Endothelial cell of umbilical vein (primary cell): ENCODE data around the gene HADH. TPM values are rescaled to one million over a fixed set of nuclear protein-coding genes. Genes with fewer than 3 reads are reported as not detected.

ENCODE experiments used
- BruUV-seq: library from RNA; stranded (reverse); fragments of 400-500 nt; replicated peaks from 2 replicates; lab custom pipeline; 2021; lab: Mats Ljungman, UMichigan
- CTCF ChIA-PET: fragments of 300-600, 350-600 bp; sonication (Branson Sonifier 250); formaldehyde crosslinking; loops from one replicate; lab custom pipeline; 2021; ENCODE audit warnings: antibody characterized with exemption, inconsistent platforms; lab: Charles Lee
- POLR2A ChIA-PET: fragments of 300-600, 350-600 bp; sonication (Branson Sonifier 250); formaldehyde crosslinking; loops from one replicate; lab custom pipeline; 2021; ENCODE audit warnings: antibody characterized with exemption, inconsistent platforms; lab: Charles Lee
- DNase-seq: peaks from one replicate; pipeline ENCODE4 v3.0.0-alpha.2; 2011; ENCODE audit warnings: low read depth, low spot score
- FAIRE-seq: peaks from 2 replicates; lab custom pipeline; 2011; peaks lifted over from hg19 to GRCh38; lab: Jason Lieb, UNC
- H2AFZ ChIP-seq: 2 replicates; pipeline ENCODE4 v1.6.0; 2012; ENCODE audit warnings: low read depth, low read length, control low read depth, inconsistent platforms
- H3K27ac ChIP-seq: 2 replicates; pipeline ENCODE4 v1.5.1; 2011; ENCODE audit warnings: low read depth, mild to moderate bottlenecking, control low read depth, low read length, moderate library complexity; ENCODE audit not compliant: insufficient read depth
- H3K27me3 ChIP-seq, 2 experiments: 2 replicates each; pipeline versions ENCODE4 v1.6.0 to v1.6.1; 2011; ENCODE audit warnings: low read length in 2 of 2, mixed read lengths in 1 of 2; ENCODE audit not compliant: control insufficient read depth in 2 of 2, insufficient read depth in 2 of 2
- H3K36me3 ChIP-seq, 2 experiments: 2 replicates in 1 of 2; 3 replicates in 1 of 2; pipeline ENCODE4 v1.5.1; 2011; ENCODE audit warnings: low read length in 2 of 2, mild to moderate bottlenecking in 1 of 2, moderate library complexity in 1 of 2; ENCODE audit not compliant: control insufficient read depth in 2 of 2, insufficient read depth in 2 of 2; ENCODE audit errors: extremely low read depth in 1 of 2
- H3K4me1 ChIP-seq: 3 replicates; pipeline ENCODE4 v1.5.1; 2011; ENCODE audit warnings: mild to moderate bottlenecking, low read length; ENCODE audit not compliant: control insufficient read depth, insufficient read depth; ENCODE audit errors: extremely low read depth
- H3K4me2 ChIP-seq: 2 replicates; pipeline ENCODE4 v1.6.1; 2011; ENCODE audit warnings: low read length, control low read depth, mixed read lengths; ENCODE audit not compliant: insufficient read depth
- H3K4me3 ChIP-seq, 3 experiments: fragments of 200-600 bp in 1 of 3; sonication (generic), shearing (Covaris generic) in 1 of 3; replicated peaks in 1 of 3; 2 replicates each; pipeline ENCODE4 v1.5.1; 2011 to 2016; ENCODE audit warnings: control low read depth in 3 of 3, low read length in 3 of 3, mild to moderate bottlenecking in 2 of 3, inconsistent platforms in 1 of 3, low read depth in 1 of 3, moderate library complexity in 1 of 3; ENCODE audit not compliant: insufficient read depth in 1 of 3
- H3K79me2 ChIP-seq: 2 replicates; pipeline ENCODE4 v1.6.0; 2012; ENCODE audit warnings: low read length, inconsistent platforms; ENCODE audit not compliant: control insufficient read depth, insufficient read depth
- H3K9ac ChIP-seq: replicated peaks from 2 replicates; pipeline ENCODE3; 2011; ENCODE audit warnings: low read length, control low read depth; ENCODE audit not compliant: insufficient read depth; ENCODE audit errors: extremely low read depth
- H3K9me1 ChIP-seq: replicated peaks from 3 replicates; pipeline ENCODE4 v1.6.0; 2011; ENCODE audit warnings: mild to moderate bottlenecking, low read length; ENCODE audit not compliant: control insufficient read depth, insufficient read depth; ENCODE audit errors: extremely low read depth
- H3K9me3 ChIP-seq: replicated peaks from 2 replicates; pipeline ENCODE4 v1.5.1; 2012; ENCODE audit warnings: low read length, inconsistent platforms; ENCODE audit not compliant: control insufficient read depth, insufficient read depth
- H4K20me1 ChIP-seq: replicated peaks from 2 replicates; pipeline ENCODE3; 2011; ENCODE audit warnings: mild to moderate bottlenecking, low read length; ENCODE audit not compliant: control insufficient read depth, insufficient read depth; ENCODE audit errors: extremely low read depth
- EZH2 ChIP-seq: IDR thresholded peaks from 2 replicates; pipeline ENCODE4 v1.6.1; 2012; ENCODE audit warnings: borderline replicate concordance, low read depth, mild to moderate bottlenecking, moderate library complexity, low read length, inconsistent platforms; ENCODE audit not compliant: severe bottlenecking
- FOS ChIP-seq: IDR thresholded peaks from 2 replicates; pipeline ENCODE4 v1.6.1; 2011; ENCODE audit warnings: mild to moderate bottlenecking, low read length, moderate library complexity, borderline replicate concordance; ENCODE audit not compliant: insufficient read depth
- MAX ChIP-seq: IDR thresholded peaks from 2 replicates; pipeline ENCODE4 v1.6.1; 2011; ENCODE audit not compliant: insufficient read depth, insufficient read length
- MYC ChIP-seq: IDR thresholded peaks from one replicate; pipeline ENCODE4 v1.6.1; 2011; ENCODE audit warnings: mild to moderate bottlenecking, low read depth, low read length
- POLR2A ChIP-seq: IDR thresholded peaks from 2 replicates; pipeline ENCODE4 v1.6.1; 2012; ENCODE audit warnings: low read depth, mild to moderate bottlenecking, control low read depth, low read length
- dilution Hi-C: fragments of 300-500 bp; cut with MboI; formaldehyde crosslinking; loops from one replicate; pipeline ENCODE4 v1.15.0; 2019; ENCODE audit warnings: low sequenced_read_pairs; ENCODE audit not compliant: extremely low pct_ligation_motif_present
- intact Hi-C: fragments of 100-400 bp; cut with micrococcal nuclease; formaldehyde crosslinking; loops from one replicate; pipeline ENCODE4 v1.10.0; 2022
- polyA plus RNA-seq, 4 experiments: library from polyadenylated mRNA; depleted of rRNA in 3 of 4; stranded (reverse) in 3 of 4; unstranded in 1 of 4; fragments of >200 nt; gene quantifications; 2 replicates each; pipeline versions ENCODE4 v1.2.1 to v1.2.3, GENCODE V29; 2011 to 2012; ENCODE audit warnings: missing spikeins in 1 of 4
- total RNA-seq: library from RNA; stranded (reverse); gene quantifications from 2 replicates; pipeline ENCODE4 v1.2.3, GENCODE V29; 2021
- TF ChIP-seq, protein P1 (sequence below), 2 donors: IDR thresholded peaks; 1 replicate in 1 of 2; 2 replicates in 1 of 2; pipeline ENCODE4 v1.5.1; 2011; ENCODE audit warnings: low read length in 2 of 2, mild to moderate bottlenecking in 2 of 2, moderate library complexity in 2 of 2, control low read depth in 1 of 2, inconsistent platforms in 1 of 2, low read depth in 1 of 2; ENCODE audit not compliant: insufficient read depth in 1 of 2; ENCODE audit errors: extremely low read depth in 1 of 2

HADH gene
- total and polyA plus RNA-seq, 2 donors (not counting 3 experiments of a cell fraction or from before 2014, with no cell fraction given), result 19.2 to 20.3 TPM

- no peaks in the 10 kb centered on the region for H3K36me3 ChIP-seq
- BruUV-seq, result no TSS peak
- H3K27me3 ChIP-seq, result no peaks in the 10 kb centered on the region
- no peaks in the 10 kb centered on the region for H3K79me2 ChIP-seq
- no peak overlapping the region for H3K27ac ChIP-seq
- H4K20me1 ChIP-seq, result no peaks in the 10 kb centered on the region
- no peak overlapping the region for H3K4me3 ChIP-seq
- dilution Hi-C loops, result no loop called here
- intact Hi-C loops, result loop anchor here (1.0 kb wide), 2 partner anchors 463 to 542 kb away; no protein-coding TSS in a partner anchor
- H3K4me2 ChIP-seq, result no peak overlapping the region
- POLR2A ChIA-PET, result no interaction called here
- no peaks in the 10 kb centered on the region for H3K9me3 ChIP-seq
- H3K9me1 ChIP-seq, result no peaks in the 10 kb centered on the region
- no peak overlapping the region for H2AFZ ChIP-seq
- no peaks in the 10 kb centered on the region for H3K4me1 ChIP-seq
- FAIRE-seq (peak; percentile 71), DNase-seq (peak; percentile 49)
- H3K9ac ChIP-seq, result no peak overlapping the region
- no peak for TF ChIP-seq MAX
- TF ChIP-seq POLR2A, result no peak
- TF ChIP-seq, protein P1, sequence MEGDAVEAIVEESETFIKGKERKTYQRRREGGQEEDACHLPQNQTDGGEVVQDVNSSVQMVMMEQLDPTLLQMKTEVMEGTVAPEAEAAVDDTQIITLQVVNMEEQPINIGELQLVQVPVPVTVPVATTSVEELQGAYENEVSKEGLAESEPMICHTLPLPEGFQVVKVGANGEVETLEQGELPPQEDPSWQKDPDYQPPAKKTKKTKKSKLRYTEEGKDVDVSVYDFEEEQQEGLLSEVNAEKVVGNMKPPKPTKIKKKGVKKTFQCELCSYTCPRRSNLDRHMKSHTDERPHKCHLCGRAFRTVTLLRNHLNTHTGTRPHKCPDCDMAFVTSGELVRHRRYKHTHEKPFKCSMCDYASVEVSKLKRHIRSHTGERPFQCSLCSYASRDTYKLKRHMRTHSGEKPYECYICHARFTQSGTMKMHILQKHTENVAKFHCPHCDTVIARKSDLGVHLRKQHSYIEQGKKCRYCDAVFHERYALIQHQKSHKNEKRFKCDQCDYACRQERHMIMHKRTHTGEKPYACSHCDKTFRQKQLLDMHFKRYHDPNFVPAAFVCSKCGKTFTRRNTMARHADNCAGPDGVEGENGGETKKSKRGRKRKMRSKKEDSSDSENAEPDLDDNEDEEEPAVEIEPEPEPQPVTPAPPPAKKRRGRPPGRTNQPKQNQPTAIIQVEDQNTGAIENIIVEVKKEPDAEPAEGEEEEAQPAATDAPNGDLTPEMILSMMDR (IDR thresholded peaks at IDR 0.05; ENCODE audit: extremely low read depth in 1 of 2, insufficient read depth in 1 of 2, low read depth in 1 of 2, low read length in 2 of 2), result peak; percentile 17 to 55
- no peak for TF ChIP-seq MYC
- CTCF ChIA-PET, result interaction anchor here (1.0 to 8.1 kb wide), 8 partner anchors 10 to 607 kb away, joined by 3 to 93 read pairs (median 8); no protein-coding TSS in a partner anchor
Observed at GRCh38 chr4:108030332-108030731, 40.6 kb downstream of the HADH start.

GRCh38 chr4:108031427-108032083 is 41.9 kb downstream of the HADH start:
- no peaks in the 10 kb centered on the region for H3K9me3 ChIP-seq
- no peak overlapping the region for H2AFZ ChIP-seq
- dilution Hi-C loops (no loop called here), intact Hi-C loops (no loop called here)
- no peaks in the 10 kb centered on the region for H4K20me1 ChIP-seq
- no peak overlapping the region for H3K4me2 ChIP-seq
- ChIA-PET CTCF (interaction anchor here (0.5 to 8.1 kb wide), 7 partner anchors 12 to 606 kb away, joined by 3 to 93 read pairs (median 12); no protein-coding TSS in a partner anchor), POLR2A (no interaction called here)
- H3K79me2 ChIP-seq, result no peaks in the 10 kb centered on the region
- no peaks in the 10 kb centered on the region for H3K27me3 ChIP-seq
- no peak overlapping the region for H3K27ac ChIP-seq
- H3K4me3 ChIP-seq, result no peak overlapping the region
- H3K9ac ChIP-seq, result no peak overlapping the region
- BruUV-seq, result no TSS peak
- no peak for DNase-seq
- TF ChIP-seq POLR2A, result no peak
- no peak for TF ChIP-seq EZH2
- TF ChIP-seq, protein P1 (IDR thresholded peaks at IDR 0.05; ENCODE audit: extremely low read depth in 1 of 2, insufficient read depth in 1 of 2, low read depth in 1 of 2, low read length in 2 of 2), result no peak
- TF ChIP-seq FOS, result no peak
- TF ChIP-seq MAX, result no peak
- no peak for TF ChIP-seq MYC
- H3K4me1 ChIP-seq, result no peaks in the 10 kb centered on the region
- FAIRE-seq, result no peak
- H3K9me1 ChIP-seq, result no peaks in the 10 kb centered on the region
- no peaks in the 10 kb centered on the region for H3K36me3 ChIP-seq
